ENCODE measurements around the gene LRRN2. TPM values are rescaled to one million over a fixed set of nuclear protein-coding genes. Genes with fewer than 3 reads are reported as not detected.

Gene LRRN2
- total and polyA plus RNA-seq, 9 of the 15 experiments (the other 6 are each of a cell fraction or from before 2014, with no cell fraction given), result 0.05 TPM; not detected in 8

DNA sequence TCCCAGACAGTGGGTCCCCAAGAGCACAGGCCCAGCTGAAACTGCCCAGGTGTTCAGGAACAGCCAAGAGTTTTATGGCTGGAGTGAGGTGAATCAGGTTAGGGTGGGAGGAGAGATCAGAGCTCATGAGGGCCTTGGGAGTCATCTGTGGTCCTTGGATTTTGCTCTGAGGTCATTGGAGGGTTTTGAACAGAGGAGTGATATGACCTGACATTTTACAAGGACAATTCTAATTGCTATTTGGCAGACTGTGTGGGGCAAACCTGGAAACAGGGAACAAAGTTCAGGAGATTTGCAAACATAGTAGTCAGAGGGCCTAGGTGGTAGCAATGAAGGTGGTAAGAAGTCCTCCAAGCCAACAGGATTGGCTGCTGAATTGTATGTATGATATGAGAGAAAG lies 31.1 kb upstream of the LRRN2 start (continued):
- TF ChIP-seq, protein P1, sequence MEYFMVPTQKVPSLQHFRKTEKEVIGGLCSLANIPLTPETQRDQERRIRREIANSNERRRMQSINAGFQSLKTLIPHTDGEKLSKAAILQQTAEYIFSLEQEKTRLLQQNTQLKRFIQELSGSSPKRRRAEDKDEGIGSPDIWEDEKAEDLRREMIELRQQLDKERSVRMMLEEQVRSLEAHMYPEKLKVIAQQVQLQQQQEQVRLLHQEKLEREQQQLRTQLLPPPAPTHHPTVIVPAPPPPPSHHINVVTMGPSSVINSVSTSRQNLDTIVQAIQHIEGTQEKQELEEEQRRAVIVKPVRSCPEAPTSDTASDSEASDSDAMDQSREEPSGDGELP (CRISPR knock-in tag; IDR thresholded peaks at IDR 0.05; ENCODE audit: borderline replicate concordance), result no peak

DNA sequence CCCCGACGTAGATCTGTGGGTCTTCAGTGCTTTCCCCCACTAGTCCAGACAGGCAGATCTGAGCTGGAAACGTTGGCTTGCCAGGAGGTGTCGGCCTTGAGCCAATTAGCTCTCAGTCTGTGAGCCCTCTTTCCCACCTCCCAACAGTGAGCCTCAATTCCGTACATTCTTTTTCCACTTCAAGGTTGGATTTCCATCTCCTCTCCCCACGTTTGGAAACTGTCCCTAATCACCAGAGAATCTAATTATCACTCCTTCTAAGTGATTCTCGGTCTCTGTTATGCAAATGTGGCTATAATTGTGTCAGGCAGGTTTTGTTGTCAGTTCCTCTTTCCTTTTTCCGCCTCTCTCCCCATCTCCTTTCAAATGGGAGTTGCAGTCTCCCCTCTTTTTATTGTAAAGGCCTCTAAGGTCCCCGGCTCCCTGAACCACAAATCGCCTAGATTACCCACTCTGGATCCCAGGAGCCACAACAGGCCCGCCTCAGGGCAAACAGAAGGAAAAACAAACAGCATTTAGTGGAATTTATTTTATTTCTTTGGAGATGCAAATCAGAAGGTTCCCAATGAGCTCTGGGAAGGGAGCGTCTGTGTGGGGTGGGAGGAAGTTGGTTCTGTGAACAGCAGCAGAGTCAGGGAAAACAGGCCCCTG lies 29.4 kb upstream of the LRRN2 start:
- FAIRE-seq, result no peak
- Histone ChIP-seq H3K27me3 (ENCODE audit: control insufficient read depth in 2 of 2, insufficient read depth in 2 of 2, low read length in 2 of 2) (no peaks in the 10 kb centered on the region), H3K9ac (ENCODE audit: insufficient read depth in 1 of 2, low read depth in 2 of 2, low read length in 2 of 2) (peak overlapping the region; percentile 15 to 52; a peak in 3 of 4 replicates), H2AFZ (ENCODE audit: low read depth, low read length) (peak overlapping the region; percentile 80), H3K79me2 (ENCODE audit: control insufficient read depth, insufficient read depth, low read length) (no peaks in the 10 kb centered on the region), H3K9me3 (replicated peaks; ENCODE audit: control insufficient read depth, insufficient read depth, low read depth, low read length) (no peaks in the 10 kb centered on the region), H3K4me1 (replicated peaks in 1 of 2; ENCODE audit: control insufficient read depth in 2 of 2, insufficient read depth in 2 of 2, low read length in 2 of 2) (peaks cover 16 to 45% of the 10 kb centered on the region in 2 experiments), H3K4me2 (ENCODE audit: insufficient read depth, low read length) (peak overlapping the region; percentile 47), H3K27ac (ENCODE audit: extremely low read depth, low read depth, low read length) (peak overlapping the region; percentile 2; the same call in 1 of the 3 replicates), H3K9me1 (ENCODE audit: control insufficient read depth, insufficient read depth, low read length) (no peaks in the 10 kb centered on the region), H4K20me1 (replicated peaks; ENCODE audit: control insufficient read depth, insufficient read depth, low read length) (no peaks in the 10 kb centered on the region), H3K36me3 (ENCODE audit: control insufficient read depth, insufficient read depth, low read length) (no peaks in the 10 kb centered on the region), H3K4me3 (no peak overlapping the region)
- ATAC-seq, result peak; percentile 39; the same call in 2 of the 3 replicates
- POLR2A ChIA-PET, result interaction anchor here (0.6 to 1.8 kb wide), 10 partner anchors 10 to 571 kb away, joined by 3 to 4 read pairs (median 3); no protein-coding TSS in a partner anchor
- DNase-seq (ENCODE audit: extremely low read depth in 1 of 4, low spot score in 3 of 4), result peak in 1 of 4 experiments; percentile 38
- in situ Hi-C loops (cut with MboI), result no loop called here
- BruUV-seq (replicated peaks), result no TSS peak
- 48% methylated on average over 12 of the region's 12 CpGs for WGBS (ENCODE audit: insufficient coverage, low coverage, missing lambda C conversion rate)
- intact Hi-C loops (cut with micrococcal nuclease), result loop anchor here (5.0 kb wide), 1 partner anchor 47 kb away; no protein-coding TSS in a partner anchor
- CTCF ChIA-PET (ENCODE audit: low intra/inter-chr PET ratio), result no interaction called here
- TF ChIP-seq ZFPM2 (CRISPR knock-in tag; IDR thresholded peaks at IDR 0.05) (no peak), ZNF133 (CRISPR knock-in tag; IDR thresholded peaks at IDR 0.05) (no peak), ZNF444 (CRISPR knock-in tag; IDR thresholded peaks at IDR 0.05) (no peak), NCOA6 (IDR thresholded peaks at IDR 0.05) (no peak), CHD1 (IDR thresholded peaks at IDR 0.05; ENCODE audit: low read length) (no peak), ZNF75A (CRISPR knock-in tag; IDR thresholded peaks at IDR 0.05) (no peak), ZNF583 (CRISPR knock-in tag; IDR thresholded peaks at IDR 0.05) (no peak)
- TF ChIP-seq, protein P2, sequence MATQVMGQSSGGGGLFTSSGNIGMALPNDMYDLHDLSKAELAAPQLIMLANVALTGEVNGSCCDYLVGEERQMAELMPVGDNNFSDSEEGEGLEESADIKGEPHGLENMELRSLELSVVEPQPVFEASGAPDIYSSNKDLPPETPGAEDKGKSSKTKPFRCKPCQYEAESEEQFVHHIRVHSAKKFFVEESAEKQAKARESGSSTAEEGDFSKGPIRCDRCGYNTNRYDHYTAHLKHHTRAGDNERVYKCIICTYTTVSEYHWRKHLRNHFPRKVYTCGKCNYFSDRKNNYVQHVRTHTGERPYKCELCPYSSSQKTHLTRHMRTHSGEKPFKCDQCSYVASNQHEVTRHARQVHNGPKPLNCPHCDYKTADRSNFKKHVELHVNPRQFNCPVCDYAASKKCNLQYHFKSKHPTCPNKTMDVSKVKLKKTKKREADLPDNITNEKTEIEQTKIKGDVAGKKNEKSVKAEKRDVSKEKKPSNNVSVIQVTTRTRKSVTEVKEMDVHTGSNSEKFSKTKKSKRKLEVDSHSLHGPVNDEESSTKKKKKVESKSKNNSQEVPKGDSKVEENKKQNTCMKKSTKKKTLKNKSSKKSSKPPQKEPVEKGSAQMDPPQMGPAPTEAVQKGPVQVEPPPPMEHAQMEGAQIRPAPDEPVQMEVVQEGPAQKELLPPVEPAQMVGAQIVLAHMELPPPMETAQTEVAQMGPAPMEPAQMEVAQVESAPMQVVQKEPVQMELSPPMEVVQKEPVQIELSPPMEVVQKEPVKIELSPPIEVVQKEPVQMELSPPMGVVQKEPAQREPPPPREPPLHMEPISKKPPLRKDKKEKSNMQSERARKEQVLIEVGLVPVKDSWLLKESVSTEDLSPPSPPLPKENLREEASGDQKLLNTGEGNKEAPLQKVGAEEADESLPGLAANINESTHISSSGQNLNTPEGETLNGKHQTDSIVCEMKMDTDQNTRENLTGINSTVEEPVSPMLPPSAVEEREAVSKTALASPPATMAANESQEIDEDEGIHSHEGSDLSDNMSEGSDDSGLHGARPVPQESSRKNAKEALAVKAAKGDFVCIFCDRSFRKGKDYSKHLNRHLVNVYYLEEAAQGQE (IDR thresholded peaks at IDR 0.05; ENCODE audit: borderline replicate concordance), result peak; percentile 43; the same call in 1 of the 2 replicates
- TF ChIP-seq, protein P2 (CRISPR knock-in tag; IDR thresholded peaks at IDR 0.05; ENCODE audit: low read depth), result no peak
- TF ChIP-seq, protein P3, sequence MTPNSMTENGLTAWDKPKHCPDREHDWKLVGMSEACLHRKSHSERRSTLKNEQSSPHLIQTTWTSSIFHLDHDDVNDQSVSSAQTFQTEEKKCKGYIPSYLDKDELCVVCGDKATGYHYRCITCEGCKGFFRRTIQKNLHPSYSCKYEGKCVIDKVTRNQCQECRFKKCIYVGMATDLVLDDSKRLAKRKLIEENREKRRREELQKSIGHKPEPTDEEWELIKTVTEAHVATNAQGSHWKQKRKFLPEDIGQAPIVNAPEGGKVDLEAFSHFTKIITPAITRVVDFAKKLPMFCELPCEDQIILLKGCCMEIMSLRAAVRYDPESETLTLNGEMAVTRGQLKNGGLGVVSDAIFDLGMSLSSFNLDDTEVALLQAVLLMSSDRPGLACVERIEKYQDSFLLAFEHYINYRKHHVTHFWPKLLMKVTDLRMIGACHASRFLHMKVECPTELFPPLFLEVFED (CRISPR knock-in tag; conservative IDR thresholded peaks at IDR 0.05), result no peak

Data from K562 (cell line).